A549 (cell line): ENCODE data around the gene HIKESHI.
"Not testable (repeated sequence)": the region's sequence is repeated elsewhere in the genome, so short reads cannot be mapped to it uniquely, and the experiment has no call there.

ENCODE experiments used
- CBX2 ChIP-seq: fragments of 200-600 bp; sonication (generic); IDR thresholded peaks from 2 replicates; pipeline ENCODE4 v1.6.1; 2016; ENCODE audit warnings: low read depth, mild to moderate bottlenecking, borderline replicate concordance
- CTCF ChIP-seq: fragments of >200 bp; sonication (Bioruptor Twin); formaldehyde crosslinking; IDR thresholded peaks from 3 replicates; pipeline ENCODE4 v1.5.1; 2016
- EP300 ChIP-seq, 2 experiments: fragments of >200 bp; sonication (Bioruptor Twin); formaldehyde crosslinking; IDR thresholded peaks; 2 replicates in 1 of 2; 3 replicates in 1 of 2; pipeline ENCODE4 v1.6.1; 2016 to 2017
- HOXB5 ChIP-seq: fragments of 250-450 bp; sonication (Bioruptor Pico); IDR thresholded peaks from 2 replicates; pipeline ENCODE4 v1.5.0; 2020; ENCODE audit warnings: mild to moderate bottlenecking, moderate library complexity
- PBX3 ChIP-seq: IDR thresholded peaks from 2 replicates; pipeline ENCODE4 v1.6.1; 2012
- POLR2A ChIP-seq: IDR thresholded peaks from 2 replicates; pipeline ENCODE4 v1.6.1; 2012; ENCODE audit warnings: mild to moderate bottlenecking, low read length
- RCOR1 ChIP-seq: fragments of 150-350 bp; IDR thresholded peaks from 2 replicates; pipeline ENCODE4 v1.6.1; 2014; ENCODE audit warnings: antibody characterized with exemption, low read length, low read depth
- SREBF2 ChIP-seq: fragments of 450-650 bp; IDR thresholded peaks from 2 replicates; pipeline ENCODE4 v1.6.1; 2014; ENCODE audit warnings: mild to moderate bottlenecking, moderate library complexity

- TF ChIP-seq EP300 (IDR thresholded peaks at IDR 0.05); CTCF; POLR2A; PBX3; SREBF2; HOXB5 (CRISPR knock-in tag); RCOR1; CBX2: not testable (repeated sequence)
These were observed 55.4 kb downstream of the HIKESHI start for GRCh38 chr11:86357412-86357811.
